ENCODE measurements around the gene RABGAP1L. TPM values are rescaled to one million over a fixed set of nuclear protein-coding genes. Genes with fewer than 3 reads are reported as not detected.
"Not testable (repeated sequence)": the region's sequence is repeated elsewhere in the genome, so short reads cannot be mapped to it uniquely, and the experiment has no call there.

The RABGAP1L gene
- total RNA-seq: 17.0 TPM

GRCh38 chr1:174159252-174160108, at the start of gene RABGAP1L:
RABGAP1L (plus strand) TSS chr1:174159520.
- DNase-seq (ENCODE audit: low spot score) (peak; percentile 96), ATAC-seq (peak; percentile 93)

DNA sequence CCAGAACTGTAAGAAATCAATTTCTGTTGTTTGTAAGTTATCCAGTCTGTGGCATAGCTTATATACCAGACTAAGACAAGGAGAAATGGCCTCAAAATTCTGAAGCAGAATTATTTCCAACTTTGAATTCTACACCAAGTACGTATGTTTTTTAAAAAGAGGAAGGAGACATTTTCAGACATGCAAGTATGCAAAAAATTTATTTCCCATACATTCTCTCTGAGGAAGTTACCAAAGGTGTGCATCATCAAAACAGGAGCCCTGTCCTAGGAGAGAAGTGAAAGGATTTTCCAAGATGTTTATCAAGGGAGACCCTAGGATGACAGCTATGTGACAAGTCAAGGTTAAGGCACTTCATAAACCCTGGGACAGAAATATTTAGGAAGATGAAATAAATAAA, 49.3 kb upstream of the RABGAP1L start:
- DNase-seq (ENCODE audit: low spot score) (no peak), ATAC-seq (no peak)

- DNase-seq (ENCODE audit: low spot score): no peak
- ATAC-seq: no peak
Observed at GRCh38 chr1:174112489-174113162, 46.7 kb upstream of the RABGAP1L start.

DNA sequence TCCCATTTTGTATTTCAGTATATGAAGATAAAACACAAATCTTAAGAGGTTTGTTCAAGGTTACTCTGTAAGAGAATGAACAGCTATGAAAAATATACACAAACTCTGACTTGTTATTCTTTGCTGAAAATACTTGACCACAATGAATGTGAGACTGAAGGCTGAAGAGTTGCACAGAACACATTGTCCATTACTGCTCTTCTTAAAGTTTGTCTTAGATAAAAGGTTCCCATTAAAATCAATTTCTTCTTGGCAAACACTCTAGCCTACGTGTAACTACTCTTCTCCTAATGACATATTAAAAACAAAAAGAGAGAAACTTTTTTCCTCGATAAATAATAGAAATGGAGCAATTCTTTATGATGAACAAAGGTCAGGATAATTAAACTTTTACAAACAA, 45.2 kb upstream of the RABGAP1L start:
- no peak for ATAC-seq
- no peak for DNase-seq (ENCODE audit: low spot score)

DNA sequence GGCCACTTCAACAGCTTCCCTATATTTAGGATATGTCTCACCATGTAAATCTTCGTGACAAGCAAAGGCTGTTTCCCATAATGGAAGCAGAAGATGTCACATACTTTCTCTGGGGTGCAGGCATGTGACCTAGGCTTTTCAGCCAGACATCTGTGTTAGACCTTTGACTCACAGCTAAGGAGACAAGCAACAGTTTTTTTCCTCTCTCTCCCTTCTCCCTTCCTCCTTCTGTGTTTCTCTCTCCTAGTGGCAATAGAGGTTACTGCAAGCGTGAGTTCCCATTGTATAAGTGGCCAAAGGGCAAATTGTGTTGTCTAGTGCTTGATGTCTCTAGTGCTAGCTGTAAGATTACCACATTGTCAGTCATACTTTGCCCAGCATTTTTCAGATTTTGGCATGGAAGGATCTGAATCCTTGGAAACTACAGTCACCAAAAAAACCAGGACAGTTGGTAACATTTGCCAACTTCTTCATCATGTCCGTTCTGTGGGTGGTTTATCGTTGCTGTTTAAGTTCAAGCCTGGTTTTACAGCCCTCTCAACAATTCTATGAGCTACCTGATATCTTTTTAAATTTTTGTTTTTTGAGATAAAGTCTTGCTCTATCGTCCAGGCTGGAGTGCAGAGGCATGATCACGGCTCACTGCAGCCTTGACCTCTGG, 44.4 kb upstream of the RABGAP1L start:
- peak; percentile 100 for ATAC-seq
- DNase-seq (ENCODE audit: low spot score): peak; percentile 48

DNA sequence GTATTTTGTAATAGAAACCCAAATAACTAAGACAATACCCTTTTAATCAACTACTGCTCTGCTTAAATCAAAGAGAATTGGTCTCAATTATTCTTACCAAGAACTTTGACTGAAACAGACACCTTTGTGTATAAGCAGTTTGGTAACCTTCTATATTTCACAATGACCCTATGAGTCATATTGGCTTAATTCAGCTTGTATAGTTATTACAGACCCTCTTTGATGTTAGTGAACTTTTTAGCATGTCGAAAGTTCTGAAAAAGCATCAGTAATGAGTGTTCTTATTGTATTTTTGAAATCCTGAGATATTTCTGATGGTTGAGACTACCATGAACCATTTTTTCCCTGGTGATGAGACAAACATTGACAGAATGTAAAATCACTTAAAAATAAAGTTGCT, 43.3 kb upstream of the RABGAP1L start:
- ATAC-seq: no peak
- DNase-seq (ENCODE audit: low spot score): no peak

GRCh38 chr1:174118751-174119150, 40.6 kb upstream of the RABGAP1L start:
- ATAC-seq: no peak
- DNase-seq (ENCODE audit: low spot score): no peak

DNA sequence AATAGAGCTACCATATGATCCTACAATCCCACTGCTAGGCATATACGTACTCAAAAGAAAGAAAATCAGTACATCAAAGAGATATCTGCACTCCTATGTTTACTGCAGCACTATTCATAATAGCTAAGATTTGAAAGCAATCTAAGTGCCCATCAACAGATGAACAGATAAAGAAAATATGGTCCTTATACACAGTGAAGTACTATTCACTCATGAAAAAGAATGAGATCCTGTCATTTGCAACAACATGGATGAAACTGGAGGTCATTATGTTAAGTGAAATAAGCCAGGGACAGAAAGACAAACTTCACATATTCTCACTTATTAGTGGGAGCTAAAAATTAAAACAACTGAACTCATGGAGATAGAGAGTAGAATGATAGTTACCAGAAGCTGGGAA, 37.0 kb upstream of the RABGAP1L start:
- not testable (repeated sequence) for ATAC-seq; DNase-seq (ENCODE audit: low spot score)

DNA sequence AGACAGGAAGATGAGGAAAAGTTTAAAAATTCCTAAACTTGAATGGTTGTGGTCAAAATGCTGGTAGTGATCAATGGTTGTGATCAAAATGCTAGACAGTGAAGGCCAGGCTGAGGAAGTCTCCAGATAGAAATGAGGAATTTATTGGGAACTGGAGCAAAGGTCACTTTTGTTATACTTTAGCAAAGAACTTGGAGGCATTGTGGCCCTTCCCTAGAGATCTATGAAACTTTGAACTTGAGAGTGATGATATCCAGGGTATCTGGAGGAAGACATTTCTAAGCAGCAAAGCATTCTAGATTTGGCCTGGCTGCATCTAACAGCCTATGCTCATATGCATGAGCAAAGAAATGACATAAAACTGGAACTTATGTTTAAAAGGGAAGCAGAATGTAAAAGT, 35.5 kb upstream of the RABGAP1L start:
- DNase-seq (ENCODE audit: low spot score) (no peak), ATAC-seq (no peak)

DNA sequence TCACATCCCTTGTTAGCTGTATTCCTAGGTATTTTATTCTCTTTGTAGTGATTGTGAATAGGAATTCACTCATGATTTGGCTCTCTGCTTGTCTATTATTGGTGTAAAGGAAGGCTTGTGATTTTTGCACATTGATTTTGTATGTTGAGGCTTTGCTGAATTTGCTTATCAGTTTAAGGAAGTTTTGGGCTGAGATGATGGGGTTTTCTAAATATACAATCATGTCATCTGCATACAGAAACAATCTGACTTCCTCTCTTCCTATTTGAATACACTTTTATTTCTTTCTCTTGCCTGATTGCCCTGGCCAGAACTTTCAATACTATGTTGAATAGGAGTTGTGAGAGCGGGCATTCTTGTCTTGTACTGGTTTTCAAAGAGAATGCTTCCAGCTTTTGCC, 32.1 kb upstream of the RABGAP1L start:
- DNase-seq (ENCODE audit: low spot score); ATAC-seq: not testable (repeated sequence)

GRCh38 chr1:174131032-174131638, 28.2 kb upstream of the RABGAP1L start:
- DNase-seq (ENCODE audit: low spot score) (no peak), ATAC-seq (no peak)

DNA sequence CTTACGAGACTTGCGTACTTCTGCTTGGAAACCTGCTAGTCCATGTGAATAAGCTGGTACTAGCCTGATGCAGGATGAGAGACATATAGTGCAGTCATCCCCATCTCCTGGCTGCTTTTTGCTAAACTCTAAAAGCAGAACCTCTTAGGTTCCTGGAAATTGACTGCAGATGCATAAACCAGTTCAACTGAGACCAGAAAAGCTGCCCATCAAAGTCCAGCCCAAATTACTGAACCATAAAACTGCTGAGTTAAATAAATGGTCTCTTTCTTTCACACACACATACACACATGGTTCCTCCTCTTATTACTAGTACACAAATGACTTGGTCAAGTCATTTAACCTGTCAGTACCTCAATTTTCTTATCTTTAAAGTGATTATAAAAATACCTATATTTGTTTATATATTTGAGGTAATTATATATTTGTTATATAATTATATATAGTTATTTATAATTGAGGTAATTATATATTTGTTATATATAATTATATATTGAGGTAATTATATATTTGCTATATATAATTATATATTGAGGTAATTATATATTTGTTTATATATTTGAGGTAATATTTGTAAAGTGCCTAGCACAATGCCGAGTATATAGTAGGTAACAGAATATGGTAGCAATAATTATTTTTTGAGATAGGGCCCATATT, 25.2 kb upstream of the RABGAP1L start:
- ATAC-seq (no peak), DNase-seq (ENCODE audit: low spot score) (no peak)

- DNase-seq (ENCODE audit: low spot score): no peak
Observed at GRCh38 chr1:174135211-174135610, 24.1 kb upstream of the RABGAP1L start.

GRCh38 chr1:174136714-174137113, 22.6 kb upstream of the RABGAP1L start:
- no peak for DNase-seq (ENCODE audit: low spot score)
- ATAC-seq: no peak

More at GRCh38 chr1:174135211-174135610, 24.1 kb upstream of the RABGAP1L start:
- no peak for ATAC-seq

DNA sequence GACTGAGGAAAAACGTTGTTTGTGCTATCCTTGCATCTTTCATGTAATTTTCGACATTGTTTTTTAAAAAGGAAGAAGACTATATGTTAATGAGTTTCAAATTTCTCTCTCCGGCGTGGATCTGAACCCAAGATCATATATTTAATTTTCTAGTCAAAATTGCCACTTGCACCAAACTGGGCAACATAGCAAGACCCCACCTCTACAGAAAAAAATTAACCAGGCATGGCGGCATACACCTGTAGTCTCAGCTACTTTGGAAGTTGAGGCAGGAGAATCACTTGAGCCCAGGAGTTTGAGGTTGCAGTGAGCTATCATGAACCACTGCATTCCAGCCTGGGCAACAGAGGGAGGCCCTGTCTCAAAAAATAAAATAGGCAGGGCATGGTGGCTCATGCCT, 16.5 kb upstream of the RABGAP1L start:
- DNase-seq (ENCODE audit: low spot score) (no peak), ATAC-seq (no peak)

GRCh38 chr1:174143727-174144396, 15.5 kb upstream of the RABGAP1L start:
- not testable (repeated sequence) for ATAC-seq; DNase-seq (ENCODE audit: low spot score)

GRCh38 chr1:174144397-174144783, 14.9 kb upstream of the RABGAP1L start:
- DNase-seq (ENCODE audit: low spot score); ATAC-seq: not testable (repeated sequence)

GRCh38 chr1:174149216-174149615, 10.1 kb upstream of the RABGAP1L start:
- ATAC-seq (no peak), DNase-seq (ENCODE audit: low spot score) (no peak)

GRCh38 chr1:174150499-174150898, 8.8 kb upstream of the RABGAP1L start:
- DNase-seq (ENCODE audit: low spot score): no peak

DNA sequence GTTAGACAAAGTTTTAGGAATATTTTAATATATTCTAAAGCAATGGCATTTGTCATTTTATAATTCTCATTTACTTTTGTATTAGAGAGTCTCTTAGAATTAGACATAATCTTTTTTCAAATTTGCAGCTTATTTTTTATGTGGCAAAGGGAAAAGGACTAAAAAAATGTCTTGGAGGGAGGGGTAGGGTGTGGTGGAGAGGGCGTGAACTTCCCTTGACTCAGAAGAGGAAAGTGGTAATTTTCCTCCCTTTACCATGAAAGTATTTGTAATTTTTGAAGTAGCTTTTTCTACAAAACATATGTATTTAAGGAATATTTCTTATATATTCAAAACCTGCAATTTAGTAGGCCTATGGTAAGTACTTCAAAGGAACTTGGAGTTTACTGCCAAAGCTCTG, 6.9 kb upstream of the RABGAP1L start:
- no peak for DNase-seq (ENCODE audit: low spot score)
- ATAC-seq: no peak

More at GRCh38 chr1:174150499-174150898, 8.8 kb upstream of the RABGAP1L start:
- ATAC-seq: no peak
